ENCODE data around the gene HHIP. TPM values are rescaled to one million over a fixed set of nuclear protein-coding genes. Genes with fewer than 3 reads are reported as not detected.
A peak's percentile ranks its signal among the peaks of the same experiment; 100 is the strongest.

The HHIP gene
- total RNA-seq, 1 donor from 2014 or later, result 1.3 TPM

DNA sequence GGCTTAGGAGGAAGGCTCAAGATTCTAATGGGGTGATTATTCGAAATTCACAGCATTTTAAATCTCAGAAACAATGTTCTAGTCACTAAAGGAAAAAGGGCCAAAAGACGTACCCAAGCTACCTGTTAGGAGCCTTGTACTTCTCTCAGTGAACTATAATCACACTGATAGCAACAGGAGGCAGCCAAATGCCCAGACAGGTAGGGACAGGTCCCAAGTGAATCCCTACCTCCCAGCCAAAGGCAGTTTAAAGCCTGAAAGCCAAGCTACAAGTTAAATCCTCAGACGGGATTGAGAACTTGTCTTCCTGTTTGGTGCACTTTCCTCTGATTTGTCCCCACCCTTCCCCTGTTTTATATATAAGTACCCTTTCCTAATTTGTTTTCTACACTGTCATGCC lies 24.3 kb upstream of the HHIP start:
- Mint-ChIP-seq H3K27ac (ENCODE audit: unreplicated experiment) (no peak overlapping the region), H3K9me3 (peaks cover under 1% of the 10 kb centered on the region), H3K4me3 (no peak overlapping the region), H3K4me1 (no peaks in the 10 kb centered on the region), H3K27me3 (ENCODE audit: low read depth) (no peaks in the 10 kb centered on the region), H3K36me3 (ENCODE audit: low read depth) (no peaks in the 10 kb centered on the region)
- DNase-seq (ENCODE audit: low read depth, low spot score), result no peak
- TF ChIP-seq, protein P1, sequence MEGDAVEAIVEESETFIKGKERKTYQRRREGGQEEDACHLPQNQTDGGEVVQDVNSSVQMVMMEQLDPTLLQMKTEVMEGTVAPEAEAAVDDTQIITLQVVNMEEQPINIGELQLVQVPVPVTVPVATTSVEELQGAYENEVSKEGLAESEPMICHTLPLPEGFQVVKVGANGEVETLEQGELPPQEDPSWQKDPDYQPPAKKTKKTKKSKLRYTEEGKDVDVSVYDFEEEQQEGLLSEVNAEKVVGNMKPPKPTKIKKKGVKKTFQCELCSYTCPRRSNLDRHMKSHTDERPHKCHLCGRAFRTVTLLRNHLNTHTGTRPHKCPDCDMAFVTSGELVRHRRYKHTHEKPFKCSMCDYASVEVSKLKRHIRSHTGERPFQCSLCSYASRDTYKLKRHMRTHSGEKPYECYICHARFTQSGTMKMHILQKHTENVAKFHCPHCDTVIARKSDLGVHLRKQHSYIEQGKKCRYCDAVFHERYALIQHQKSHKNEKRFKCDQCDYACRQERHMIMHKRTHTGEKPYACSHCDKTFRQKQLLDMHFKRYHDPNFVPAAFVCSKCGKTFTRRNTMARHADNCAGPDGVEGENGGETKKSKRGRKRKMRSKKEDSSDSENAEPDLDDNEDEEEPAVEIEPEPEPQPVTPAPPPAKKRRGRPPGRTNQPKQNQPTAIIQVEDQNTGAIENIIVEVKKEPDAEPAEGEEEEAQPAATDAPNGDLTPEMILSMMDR (conservative IDR thresholded peaks at IDR 0.05), result no peak

DNA sequence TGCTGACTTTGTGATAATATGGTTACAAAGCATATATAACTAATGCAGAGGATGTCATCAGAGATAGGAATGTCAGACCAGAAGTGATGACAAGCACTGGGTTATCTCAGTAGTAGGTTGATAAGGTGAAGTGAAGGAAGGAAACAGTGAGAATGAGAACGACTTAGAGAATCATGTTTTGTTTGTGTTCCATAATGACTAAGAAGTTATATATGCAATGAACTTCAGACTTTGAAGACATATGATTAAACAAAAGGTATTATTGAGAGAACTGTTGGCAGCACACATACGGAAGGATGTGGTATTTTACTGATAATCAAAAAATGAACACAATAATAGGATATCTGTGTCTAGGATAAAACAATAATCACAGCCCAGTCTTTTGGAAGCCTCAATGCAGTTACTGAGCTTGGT lies 18.3 kb upstream of the HHIP start:
- Mint-ChIP-seq H3K27me3 (ENCODE audit: low read depth) (no peaks in the 10 kb centered on the region), H3K9me3 (no peaks in the 10 kb centered on the region), H3K36me3 (ENCODE audit: low read depth) (no peaks in the 10 kb centered on the region), H3K4me1 (no peaks in the 10 kb centered on the region), H3K4me3 (no peak overlapping the region), H3K27ac (ENCODE audit: unreplicated experiment) (no peak overlapping the region)
- DNase-seq (ENCODE audit: low read depth, low spot score), result no peak
- TF ChIP-seq, protein P1 (conservative IDR thresholded peaks at IDR 0.05), result no peak

DNA sequence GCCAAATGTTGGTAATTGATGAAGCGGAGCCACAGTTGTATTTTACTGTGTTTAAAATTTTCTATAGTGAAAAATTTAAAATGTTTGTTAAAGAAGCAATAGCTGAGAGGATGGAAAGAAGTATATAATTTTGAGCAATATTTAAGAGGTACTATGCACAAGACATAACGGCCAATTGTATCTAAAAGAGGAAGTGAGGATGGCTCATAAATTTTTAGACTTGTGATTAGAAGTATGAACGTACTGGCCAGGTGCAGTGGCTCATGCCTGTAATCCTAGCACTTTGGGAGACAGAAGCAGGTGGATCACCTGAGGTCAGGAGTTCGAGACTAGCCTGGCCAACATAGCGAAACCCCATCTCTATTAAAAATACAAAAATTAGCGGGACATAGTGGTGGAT lies 12.7 kb upstream of the HHIP start:
- no peaks in the 10 kb centered on the region for H3K9me3 Mint-ChIP-seq

DNA sequence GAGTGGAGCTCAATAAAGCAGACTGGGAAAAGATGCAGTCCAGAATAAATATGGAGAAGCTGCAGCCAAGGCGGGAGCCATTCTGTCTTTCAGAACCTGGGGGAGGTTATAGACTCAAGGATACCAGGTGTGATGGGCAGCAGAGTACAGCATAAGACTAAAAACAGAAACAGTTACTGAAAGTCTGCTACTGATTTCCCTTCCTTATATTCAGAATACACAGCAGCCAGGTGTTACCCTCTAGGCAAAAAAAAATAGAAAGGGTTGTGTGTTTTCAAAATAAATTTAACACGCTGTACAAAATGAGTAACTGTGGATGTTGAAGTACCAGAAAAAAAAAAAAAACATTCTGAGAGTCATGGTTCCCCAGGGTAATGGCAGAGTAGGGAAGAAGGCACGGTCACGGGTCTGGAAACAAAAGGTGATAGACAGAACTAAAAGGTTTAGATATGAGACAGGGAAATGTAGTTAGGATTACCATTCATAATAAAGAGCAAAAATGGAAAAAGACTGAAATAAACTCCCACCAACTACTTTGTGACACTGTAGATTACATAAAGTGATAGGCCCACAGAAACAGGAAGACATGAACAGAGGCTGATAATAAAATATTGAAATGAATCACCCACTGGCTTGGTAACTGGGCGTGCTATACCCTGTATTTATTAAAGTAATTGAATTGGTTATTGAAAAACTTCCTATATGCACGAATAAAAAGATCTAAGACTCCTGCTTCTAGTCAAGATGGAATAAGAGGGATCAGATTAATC lies 10.8 kb upstream of the HHIP start:
- H3K27me3 Mint-ChIP-seq (ENCODE audit: low read depth), result no peaks in the 10 kb centered on the region
- no peak overlapping the region for H3K4me3 Mint-ChIP-seq
- DNase-seq (ENCODE audit: low read depth, low spot score), result no peak
- TF ChIP-seq, protein P1 (conservative IDR thresholded peaks at IDR 0.05), result no peak
- H3K9me3 Mint-ChIP-seq, result no peaks in the 10 kb centered on the region
- H3K27ac Mint-ChIP-seq (ENCODE audit: unreplicated experiment), result no peak overlapping the region
- peaks cover 5% of the 10 kb centered on the region for H3K4me1 Mint-ChIP-seq
- no peaks in the 10 kb centered on the region for H3K36me3 Mint-ChIP-seq (ENCODE audit: low read depth)

More for the DNA sequence above, 12.7 kb upstream of the HHIP start:
- Mint-ChIP-seq H3K27me3 (ENCODE audit: low read depth) (no peaks in the 10 kb centered on the region), H3K36me3 (ENCODE audit: low read depth) (no peaks in the 10 kb centered on the region), H3K4me1 (peaks cover 5% of the 10 kb centered on the region), H3K27ac (ENCODE audit: unreplicated experiment) (no peak overlapping the region), H3K4me3 (no peak overlapping the region)
- TF ChIP-seq, protein P1 (conservative IDR thresholded peaks at IDR 0.05), result no peak
- no peak for DNase-seq (ENCODE audit: low read depth, low spot score)

DNA sequence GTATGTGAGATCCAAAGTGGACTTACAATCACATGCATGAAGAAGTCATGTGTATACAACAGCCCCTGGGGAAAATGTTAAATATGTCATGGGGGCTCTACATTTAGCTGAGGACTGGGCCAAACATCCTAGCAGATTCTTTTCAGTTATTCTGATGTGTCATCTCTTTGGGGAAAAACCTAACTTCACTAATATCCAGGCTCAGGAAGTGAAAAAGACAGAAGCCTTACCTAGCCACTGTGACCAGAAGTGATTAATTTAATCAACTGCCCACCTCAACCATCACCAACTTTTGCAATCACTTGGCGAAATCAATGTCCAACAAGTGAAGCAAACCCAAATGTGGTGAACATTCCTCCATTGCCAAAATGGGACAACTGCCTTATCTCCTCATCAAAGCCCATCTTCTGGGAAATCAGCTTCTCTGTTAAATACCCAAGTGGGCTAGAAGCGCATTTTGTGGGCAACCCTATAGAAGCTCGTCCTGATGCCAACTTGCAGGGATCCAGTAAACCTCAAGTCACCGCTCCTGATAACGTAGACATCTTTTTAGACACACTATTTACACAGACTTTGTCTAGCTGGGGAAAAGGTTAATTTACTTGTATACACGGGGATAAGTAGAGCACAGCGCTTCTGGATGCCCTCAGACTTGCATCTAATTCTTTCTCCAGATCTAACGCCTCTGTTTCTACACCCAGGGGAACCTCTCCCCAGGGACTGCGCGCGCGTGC lies 1.4 kb upstream of the HHIP start:
- Mint-ChIP-seq H3K4me1 (peaks cover 32% of the 10 kb centered on the region), H3K4me3 (peak overlapping the region; percentile 78), H3K27ac (ENCODE audit: unreplicated experiment) (no peak overlapping the region), H3K9me3 (no peaks in the 10 kb centered on the region), H3K36me3 (ENCODE audit: low read depth) (no peaks in the 10 kb centered on the region), H3K27me3 (ENCODE audit: low read depth) (peaks cover 42% of the 10 kb centered on the region)
- no peak for DNase-seq (ENCODE audit: low read depth, low spot score)
- TF ChIP-seq, protein P1 (conservative IDR thresholded peaks at IDR 0.05), result no peak
